ENCODE results near the gene CDC42BPB.

DNA sequence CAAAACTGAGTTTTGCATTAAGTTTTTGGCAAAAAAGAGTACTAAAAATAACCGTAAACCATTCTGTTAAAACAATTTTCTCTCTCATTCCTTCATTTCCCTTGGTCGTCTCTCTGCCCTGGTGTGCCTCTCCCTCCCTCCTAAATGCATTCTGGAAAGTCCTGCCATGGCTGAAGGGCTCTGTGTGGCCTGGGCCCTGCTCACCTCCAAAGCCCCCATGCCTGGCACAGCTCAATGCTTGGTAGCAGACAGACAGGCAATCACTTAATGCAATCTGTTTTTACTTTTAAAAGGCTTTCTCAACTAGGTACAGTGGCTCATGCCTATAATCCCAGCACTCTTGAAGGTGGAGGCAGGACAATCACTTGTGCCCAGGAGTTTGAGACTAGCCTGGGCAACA lies 47.8 kb downstream of the CDC42BPB start:
- TF ChIP-seq, protein P1, sequence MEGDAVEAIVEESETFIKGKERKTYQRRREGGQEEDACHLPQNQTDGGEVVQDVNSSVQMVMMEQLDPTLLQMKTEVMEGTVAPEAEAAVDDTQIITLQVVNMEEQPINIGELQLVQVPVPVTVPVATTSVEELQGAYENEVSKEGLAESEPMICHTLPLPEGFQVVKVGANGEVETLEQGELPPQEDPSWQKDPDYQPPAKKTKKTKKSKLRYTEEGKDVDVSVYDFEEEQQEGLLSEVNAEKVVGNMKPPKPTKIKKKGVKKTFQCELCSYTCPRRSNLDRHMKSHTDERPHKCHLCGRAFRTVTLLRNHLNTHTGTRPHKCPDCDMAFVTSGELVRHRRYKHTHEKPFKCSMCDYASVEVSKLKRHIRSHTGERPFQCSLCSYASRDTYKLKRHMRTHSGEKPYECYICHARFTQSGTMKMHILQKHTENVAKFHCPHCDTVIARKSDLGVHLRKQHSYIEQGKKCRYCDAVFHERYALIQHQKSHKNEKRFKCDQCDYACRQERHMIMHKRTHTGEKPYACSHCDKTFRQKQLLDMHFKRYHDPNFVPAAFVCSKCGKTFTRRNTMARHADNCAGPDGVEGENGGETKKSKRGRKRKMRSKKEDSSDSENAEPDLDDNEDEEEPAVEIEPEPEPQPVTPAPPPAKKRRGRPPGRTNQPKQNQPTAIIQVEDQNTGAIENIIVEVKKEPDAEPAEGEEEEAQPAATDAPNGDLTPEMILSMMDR (IDR thresholded peaks at IDR 0.05), result no peak
- TF ChIP-seq POLR2AphosphoS5 (IDR thresholded peaks at IDR 0.05) (no peak), EP300 (IDR thresholded peaks at IDR 0.05) (no peak), POLR2A (IDR thresholded peaks at IDR 0.05; ENCODE audit: low read depth) (no peak)

Measured in esophagus muscularis mucosa (tissue), 4 donors.